Measurements from ENCODE around the gene CHMP4B. TPM values are rescaled to one million over a fixed set of nuclear protein-coding genes. Genes with fewer than 3 reads are reported as not detected.

CHMP4B gene
- total RNA-seq, 1 experiment from 2014 or later = 72.5 TPM

GRCh38 chr20:33829636-33830035 lies 18.5 kb downstream of the CHMP4B start:
- Mint-ChIP-seq H3K4me1 (peaks cover 59% of the 10 kb centered on the region), H3K36me3 (no peaks in the 10 kb centered on the region), H3K27ac (peak overlapping the region; percentile 51), H3K4me3 (no peak overlapping the region), H3K27me3 (ENCODE audit: low read depth) (no peaks in the 10 kb centered on the region), H3K9me3 (no peaks in the 10 kb centered on the region)
- ATAC-seq = no peak
- ChIA-PET CTCF (interaction anchor here (1.9 kb wide), 1 partner anchor 34 kb away, joined by 5 read pairs; no protein-coding TSS in a partner anchor), POLR2A (no interaction called here)
- TF ChIP-seq ZNF281 (CRISPR knock-in tag; IDR thresholded peaks at IDR 0.05) = no peak
- DNase-seq (ENCODE audit: low spot score) = no peak

GRCh38 chr20:33830371-33830770 lies 19.2 kb downstream of the CHMP4B start:
- POLR2A ChIA-PET = interaction anchor here (0.6 kb wide), 1 partner anchor 24 kb away, joined by 5 read pairs; no protein-coding TSS in a partner anchor
- no peak for DNase-seq (ENCODE audit: low spot score)

More at GRCh38 chr20:33830371-33830770, 19.2 kb downstream of the CHMP4B start:
- peaks cover 4% of the 10 kb centered on the region; the same call in 1 of the 2 replicates for H3K9me3 Mint-ChIP-seq
- peaks cover 53% of the 10 kb centered on the region for H3K4me1 Mint-ChIP-seq
- ATAC-seq = no peak
- H3K27ac Mint-ChIP-seq = no peak overlapping the region
- H3K36me3 Mint-ChIP-seq = peaks cover 6% of the 10 kb centered on the region; the same call in 1 of the 2 replicates
- TF ChIP-seq AFF4 (CRISPR knock-in tag; IDR thresholded peaks at IDR 0.05; ENCODE audit: borderline replicate concordance) (no peak), ZNF281 (CRISPR knock-in tag; IDR thresholded peaks at IDR 0.05) (no peak), ATF2 (CRISPR knock-in tag; IDR thresholded peaks at IDR 0.05; ENCODE audit: borderline replicate concordance, low read depth) (no peak), CBFB (CRISPR knock-in tag; IDR thresholded peaks at IDR 0.05; ENCODE audit: low read depth) (no peak), PRDM15 (CRISPR knock-in tag; IDR thresholded peaks at IDR 0.05) (no peak), NFATC4 (CRISPR knock-in tag; IDR thresholded peaks at IDR 0.05) (no peak)
- H3K27me3 Mint-ChIP-seq (ENCODE audit: low read depth) = no peaks in the 10 kb centered on the region
- CTCF ChIA-PET = interaction anchor here (0.7 to 1.1 kb wide), 3 partner anchors 18 to 846 kb away, joined by 3 read pairs; no protein-coding TSS in a partner anchor
- H3K4me3 Mint-ChIP-seq = no peak overlapping the region
